WERI-Rb-1 (cell line): Measurements from ENCODE around the gene SLC2A2.

Experiments used
- DNase-seq: peaks from one replicate; pipeline ENCODE4 v3.0.0-alpha.2; 2020
- H3K27ac ChIP-seq: fragments of 250-450 bp; sonication (Bioruptor Pico); 2 replicates; pipeline ENCODE4 v1.5.1; 2020; ENCODE audit warnings: mild to moderate bottlenecking, moderate library complexity
- H3K27me3 ChIP-seq: fragments of 250-450 bp; sonication (Bioruptor Pico); 2 replicates; pipeline ENCODE4 v1.5.1; 2021; ENCODE audit warnings: mild to moderate bottlenecking, low read depth, moderate library complexity; ENCODE audit not compliant: insufficient read depth, severe bottlenecking
- H3K36me3 ChIP-seq: fragments of 250-450 bp; sonication (Bioruptor Pico); 2 replicates; pipeline ENCODE4 v1.5.1; 2020; ENCODE audit warnings: mild to moderate bottlenecking, moderate library complexity
- H3K4me3 ChIP-seq: 2 replicates; pipeline ENCODE4 v1.5.1; 2011; ENCODE audit warnings: low read depth, mild to moderate bottlenecking, control low read depth, low read length
- H3K9me3 ChIP-seq: fragments of 250-450 bp; sonication (Bioruptor Pico); 2 replicates; pipeline ENCODE4 v1.5.1; 2021; ENCODE audit warnings: mild to moderate bottlenecking, moderate library complexity; ENCODE audit not compliant: severe bottlenecking
- CTCF ChIP-seq: IDR thresholded peaks from 2 replicates; pipeline ENCODE4 v1.5.1; 2011; ENCODE audit warnings: low read depth, mild to moderate bottlenecking, control low read depth, inconsistent platforms, low read length

SLC2A2 gene

GRCh38 chr3:171061749-171062148 lies 35.2 kb upstream of the SLC2A2 start:
- Histone ChIP-seq H3K27me3 (no peaks in the 10 kb centered on the region), H3K36me3 (no peaks in the 10 kb centered on the region), H3K4me3 (no peak overlapping the region), H3K27ac (no peak overlapping the region), H3K9me3 (no peaks in the 10 kb centered on the region)
- no peak for DNase-seq
- TF ChIP-seq CTCF: no peak

GRCh38 chr3:171059978-171060377 lies 33.5 kb upstream of the SLC2A2 start:
- Histone ChIP-seq H3K27me3 (no peaks in the 10 kb centered on the region), H3K4me3 (no peak overlapping the region), H3K27ac (no peak overlapping the region), H3K9me3 (no peaks in the 10 kb centered on the region), H3K36me3 (no peaks in the 10 kb centered on the region)
- no peak for TF ChIP-seq CTCF
- DNase-seq: no peak

- H3K27me3 ChIP-seq: no peaks in the 10 kb centered on the region
- H3K27ac ChIP-seq: no peak overlapping the region
- DNase-seq: no peak
- no peaks in the 10 kb centered on the region for H3K9me3 ChIP-seq
- no peak for TF ChIP-seq CTCF
- H3K36me3 ChIP-seq: no peaks in the 10 kb centered on the region
- H3K4me3 ChIP-seq: no peak overlapping the region
Measured at GRCh38 chr3:171058873-171059603, 32.5 kb upstream of the SLC2A2 start.

- H3K9me3 ChIP-seq: no peaks in the 10 kb centered on the region
Measured at GRCh38 chr3:171058058-171058457, 31.5 kb upstream of the SLC2A2 start.

GRCh38 chr3:171057072-171057471 lies 30.6 kb upstream of the SLC2A2 start:
- Histone ChIP-seq H3K36me3 (no peaks in the 10 kb centered on the region), H3K4me3 (no peak overlapping the region), H3K9me3 (no peaks in the 10 kb centered on the region), H3K27ac (no peak overlapping the region), H3K27me3 (no peaks in the 10 kb centered on the region)
- no peak for TF ChIP-seq CTCF
- DNase-seq: no peak

More at GRCh38 chr3:171058058-171058457, 31.5 kb upstream of the SLC2A2 start:
- TF ChIP-seq CTCF: no peak
- Histone ChIP-seq H3K4me3 (no peak overlapping the region), H3K36me3 (no peaks in the 10 kb centered on the region), H3K27ac (no peak overlapping the region), H3K27me3 (no peaks in the 10 kb centered on the region)
- DNase-seq: no peak

GRCh38 chr3:171056528-171056927 lies 30.0 kb upstream of the SLC2A2 start:
- H3K4me3 ChIP-seq: no peak overlapping the region
- no peaks in the 10 kb centered on the region for H3K27me3 ChIP-seq
- no peak for DNase-seq
- H3K9me3 ChIP-seq: no peaks in the 10 kb centered on the region
- no peak for TF ChIP-seq CTCF
- H3K36me3 ChIP-seq: no peaks in the 10 kb centered on the region
- no peak overlapping the region for H3K27ac ChIP-seq
